ENCODE data around the gene CIB1. TPM values are rescaled to one million over a fixed set of nuclear protein-coding genes. Genes with fewer than 3 reads are reported as not detected.

Gene CIB1
- total and polyA plus RNA-seq, 7 donors: 18.6 to 436 (median 35.7) TPM

- TF ChIP-seq POLR2AphosphoS5 (IDR thresholded peaks at IDR 0.05): no peak
- TF ChIP-seq EP300 (IDR thresholded peaks at IDR 0.05): no peak
- no peak for TF ChIP-seq POLR2A (IDR thresholded peaks at IDR 0.05)
- no peak for TF ChIP-seq CTCF (IDR thresholded peaks at IDR 0.05)
- Histone ChIP-seq H3K36me3 (peaks cover 51 to 95% (median 58%) of the 10 kb centered on the region in 4 donors), H3K9me3 (no peaks in the 10 kb centered on the region), H3K27ac (no peak overlapping the region), H3K4me3 (no peak overlapping the region), H3K4me1 (peaks cover 0 to 49% (median 25%) of the 10 kb centered on the region in 4 donors), H3K27me3 (no peaks in the 10 kb centered on the region)
- intact Hi-C loops (cut with DNase I): loop anchor here (10.0 kb wide), 1 partner anchor 220 kb away; the partner anchor contains the start of gene ZNF710
- no peak for DNase-seq
- 94 to 96% methylated on average over 17 of the region's 17 CpGs for WGBS, 2 donors
Observed at GRCh38 chr15:90225047-90225446, 8.7 kb downstream of the CIB1 start.

DNA sequence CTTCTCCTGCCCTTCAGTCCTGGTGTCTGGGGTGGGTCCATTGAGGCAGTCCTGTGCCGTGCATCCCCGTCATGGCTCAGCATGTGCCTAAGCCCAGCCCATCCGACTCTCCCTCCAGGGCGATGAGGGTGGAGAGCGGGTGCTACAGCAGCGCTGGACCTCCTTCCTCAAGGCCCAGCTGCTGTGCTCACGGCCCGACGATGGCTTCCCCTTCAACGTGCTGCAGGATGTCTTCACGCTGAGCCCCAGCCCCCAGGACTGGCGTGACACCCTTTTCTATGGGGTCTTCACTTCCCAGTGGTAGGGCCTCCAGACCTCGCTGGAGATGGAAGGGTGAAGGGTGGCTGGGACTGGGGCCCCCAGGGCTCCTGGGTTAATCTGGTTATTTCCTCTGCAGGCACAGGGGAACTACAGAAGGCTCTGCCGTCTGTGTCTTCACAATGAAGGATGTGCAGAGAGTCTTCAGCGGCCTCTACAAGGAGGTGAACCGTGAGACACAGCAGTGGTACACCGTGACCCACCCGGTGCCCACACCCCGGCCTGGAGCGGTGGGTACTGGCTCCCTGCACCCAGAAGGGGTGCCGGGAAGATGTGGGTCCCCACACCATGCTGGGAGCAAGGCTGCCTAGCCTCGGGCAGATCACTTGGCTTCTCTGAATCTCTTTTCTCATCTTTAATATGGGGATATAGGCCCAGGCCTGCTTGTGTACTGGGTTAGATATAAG, 10.1 kb downstream of the CIB1 start:
- H3K27me3 ChIP-seq: no peaks in the 10 kb centered on the region
- no peak for DNase-seq
- peaks cover 0 to 46% (median 23%) of the 10 kb centered on the region in 4 donors for H3K4me1 ChIP-seq
- peak overlapping the region in 1 of 4 donors; percentile 24 for H3K27ac ChIP-seq
- no peak for TF ChIP-seq POLR2A (IDR thresholded peaks at IDR 0.05)
- no peak for TF ChIP-seq POLR2AphosphoS5 (IDR thresholded peaks at IDR 0.05)
- TF ChIP-seq CTCF (IDR thresholded peaks at IDR 0.05): no peak
- TF ChIP-seq EP300 (IDR thresholded peaks at IDR 0.05): no peak
- intact Hi-C loops (cut with DNase I): loop anchor here (10.0 kb wide), 1 partner anchor 219 kb away; the partner anchor contains the start of gene ZNF710
- H3K4me3 ChIP-seq: no peak overlapping the region
- peaks cover 44 to 80% (median 52%) of the 10 kb centered on the region in 4 donors for H3K36me3 ChIP-seq
- 95 to 96% methylated on average over 22 of the region's 22 CpGs for WGBS, 2 donors
- H3K9me3 ChIP-seq: no peaks in the 10 kb centered on the region

DNA sequence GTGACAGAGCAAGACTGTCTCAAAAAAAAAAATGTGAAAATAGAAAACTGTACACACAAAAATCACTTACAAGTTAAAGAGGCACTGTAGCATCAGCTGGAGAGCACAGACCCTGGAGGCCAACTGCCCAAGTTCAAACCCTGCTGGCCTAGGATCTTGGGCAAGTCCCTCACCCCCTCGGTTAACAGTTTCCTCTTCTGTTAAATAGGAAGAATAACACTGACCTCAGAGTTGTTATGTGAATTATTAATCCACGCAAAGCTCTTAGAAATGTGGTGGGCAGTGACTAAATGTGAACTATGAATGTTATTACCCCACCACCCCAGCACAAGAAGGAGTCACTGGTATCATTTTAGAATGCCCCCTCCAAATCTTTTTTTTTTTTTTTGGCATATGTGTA, 11.2 kb downstream of the CIB1 start:
- intact Hi-C loops (cut with DNase I): loop anchor here (10.0 kb wide), 1 partner anchor 218 kb away; the partner anchor contains the start of gene ZNF710
- Histone ChIP-seq H3K4me3 (no peak overlapping the region), H3K27me3 (no peaks in the 10 kb centered on the region), H3K27ac (no peak overlapping the region), H3K4me1 (peaks cover 0 to 36% (median 16%) of the 10 kb centered on the region in 4 donors), H3K9me3 (no peaks in the 10 kb centered on the region), H3K36me3 (peaks cover 43 to 79% (median 47%) of the 10 kb centered on the region in 4 donors)
- DNase-seq: no peak
- WGBS, 2 donors: 78 to 88% methylated on average over 2 of the region's 2 CpGs
- TF ChIP-seq CTCF (IDR thresholded peaks at IDR 0.05): no peak
- TF ChIP-seq POLR2AphosphoS5 (IDR thresholded peaks at IDR 0.05): no peak

GRCh38 chr15:90221246-90221900, 12.4 kb downstream of the CIB1 start:
- intact Hi-C loops (cut with DNase I): loop anchor here (10.0 kb wide), 1 partner anchor 217 kb away; the partner anchor contains the start of gene ZNF710
- Histone ChIP-seq H3K36me3 (peaks cover 39 to 75% (median 45%) of the 10 kb centered on the region in 4 donors), H3K4me3 (no peak overlapping the region), H3K27me3 (no peaks in the 10 kb centered on the region), H3K27ac (peak overlapping the region; percentile 53 to 82 (median 79)), H3K4me1 (peaks cover 0 to 33% (median 16%) of the 10 kb centered on the region in 4 donors), H3K9me3 (no peaks in the 10 kb centered on the region)
- TF ChIP-seq CTCF (IDR thresholded peaks at IDR 0.05): peak; percentile 79 to 85 (median 82)
- TF ChIP-seq POLR2AphosphoS5 (IDR thresholded peaks at IDR 0.05): peak in 3 of 4 donors; percentile 44 to 63 (median 63)
- TF ChIP-seq EP300 (IDR thresholded peaks at IDR 0.05): no peak
- TF ChIP-seq POLR2A (IDR thresholded peaks at IDR 0.05): no peak
- peak; percentile 93 for DNase-seq
- 40 to 60% methylated on average over 14 of the region's 14 CpGs for WGBS, 2 donors
